Stimulated activated CD4-positive, alpha-beta T cell treated with anti-CD3 and anti-CD28 coated beads, Interleukin-2, amount 100 ng/mL, for 24 hours (primary cell): ENCODE results near the gene MYO3B.

ENCODE experiments used
- DNase-seq, 2 donors: peaks; one replicate each; pipeline ENCODE4 v3.0.0-alpha.2; 2020

The MYO3B gene

DNA sequence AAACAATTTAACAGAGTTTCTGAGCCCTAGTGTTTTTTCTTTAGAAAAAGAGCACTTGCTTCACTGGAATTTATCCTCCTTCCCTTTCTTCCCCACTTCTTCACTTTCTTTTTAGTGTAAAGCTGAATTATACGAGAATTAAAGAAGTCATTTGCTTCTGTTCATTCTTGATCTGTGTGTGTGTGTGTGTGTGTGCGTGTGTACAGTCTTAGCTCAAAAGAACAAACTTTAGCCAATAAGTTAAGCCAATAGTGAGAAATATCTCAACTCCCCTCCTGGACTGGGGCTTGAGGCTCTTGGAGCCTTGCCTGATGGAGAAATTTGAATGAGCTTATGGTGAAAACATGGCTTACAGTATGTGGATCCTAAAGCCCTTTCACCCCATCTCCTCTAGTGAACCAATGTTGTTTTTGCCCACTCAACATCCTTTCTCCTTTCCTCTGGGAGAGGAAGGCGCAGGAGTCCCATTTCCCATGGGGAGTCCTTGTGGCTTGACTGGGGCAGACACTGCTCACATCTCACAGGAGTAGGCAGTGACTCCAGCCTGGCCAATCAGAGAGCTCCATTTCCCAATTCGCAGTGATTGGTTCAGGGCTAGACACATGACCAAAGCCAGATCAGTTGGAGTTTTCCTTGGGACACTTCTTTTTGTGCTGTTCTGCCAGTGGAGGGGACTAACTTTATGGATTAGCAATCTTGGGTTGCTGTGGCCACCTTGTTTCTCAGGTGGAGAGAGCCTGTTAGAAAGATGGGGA, 16.3 kb upstream of the MYO3B start:
- no peak for DNase-seq

DNA sequence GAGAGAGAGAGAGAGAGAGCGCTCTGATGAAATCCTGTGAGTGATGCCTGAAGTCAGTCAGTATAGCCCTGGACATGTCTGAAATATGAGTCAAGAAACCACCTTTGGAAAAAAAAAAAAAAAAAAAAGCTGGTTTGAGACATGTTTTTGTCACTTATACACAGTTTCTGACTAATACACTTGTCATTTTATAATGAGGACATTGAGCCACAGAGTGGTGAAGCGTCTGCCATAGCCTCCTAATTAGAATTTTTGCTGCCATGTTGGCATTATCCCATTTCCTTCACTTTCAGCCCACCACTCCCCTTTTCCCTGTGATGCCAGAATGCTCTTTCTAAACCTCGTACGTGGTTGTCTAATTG, 15.7 kb upstream of the MYO3B start:
- DNase-seq = no peak

DNA sequence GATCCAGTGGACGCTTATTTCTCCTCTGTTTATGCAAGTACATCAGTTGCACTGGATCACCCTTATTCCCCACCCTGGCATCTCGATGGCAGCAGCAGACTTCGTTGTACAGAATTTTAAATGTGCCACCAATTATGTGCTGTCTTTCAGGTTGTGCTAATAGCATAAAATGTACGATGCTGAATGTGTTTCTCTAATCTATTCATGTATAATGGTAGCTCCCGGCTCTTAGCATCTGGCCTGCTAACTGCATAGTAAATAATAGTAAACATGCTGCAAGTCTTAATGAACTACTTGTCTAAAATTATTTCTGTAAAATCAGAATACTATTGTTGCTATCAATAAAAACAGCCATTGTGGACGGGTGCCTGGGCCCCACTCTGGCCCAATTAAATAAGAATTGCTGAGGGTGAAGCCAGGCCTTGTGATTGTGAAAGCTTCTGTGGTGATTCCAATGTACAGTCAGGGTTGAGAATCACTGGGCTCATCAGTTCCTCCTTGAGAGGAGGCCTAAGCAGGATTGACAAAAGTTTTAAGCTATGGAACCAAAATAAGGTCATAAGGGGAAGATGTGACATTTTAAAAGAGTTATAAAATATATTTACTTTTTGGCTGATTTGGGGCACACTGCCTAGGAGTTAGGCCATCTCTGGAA, 14.4 kb upstream of the MYO3B start:
- DNase-seq = no peak

DNA sequence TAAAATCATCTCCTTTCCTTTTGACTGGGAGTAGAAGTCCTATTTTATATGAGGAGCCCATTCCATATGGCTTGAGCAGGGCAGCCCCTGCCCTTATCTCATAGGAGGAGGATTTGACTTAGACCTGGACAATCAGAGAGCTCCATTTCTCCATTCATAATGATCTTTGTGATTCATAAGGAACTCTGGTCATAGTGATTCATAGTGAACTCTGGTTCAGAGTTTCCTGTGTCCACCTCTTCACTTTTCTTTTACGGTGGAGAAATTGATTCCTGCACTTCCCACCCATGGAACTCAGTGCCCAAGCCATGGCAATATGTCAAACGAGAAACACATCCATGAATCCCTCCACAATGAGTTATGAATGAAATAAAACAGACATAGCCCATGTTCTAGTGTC, 12.8 kb upstream of the MYO3B start:
- no peak for DNase-seq

DNA sequence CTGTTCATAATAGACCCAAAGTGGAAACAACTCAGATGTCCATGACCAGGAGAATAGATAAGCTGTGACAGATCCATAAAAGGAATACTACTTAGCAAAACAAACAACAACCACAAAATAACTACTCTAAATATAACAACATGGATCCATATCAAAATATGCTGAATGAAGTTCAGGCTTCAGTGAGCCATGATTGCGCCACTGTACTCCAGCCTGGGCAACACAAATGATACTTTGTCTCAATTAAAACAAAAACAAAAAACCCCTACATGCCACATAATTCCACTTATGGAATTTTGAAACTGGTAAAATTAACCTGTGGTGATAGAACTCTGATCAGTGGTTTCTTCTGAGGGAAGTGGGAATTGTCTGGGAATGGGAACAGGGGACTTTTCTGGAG, 11.2 kb upstream of the MYO3B start:
- DNase-seq = no peak

DNA sequence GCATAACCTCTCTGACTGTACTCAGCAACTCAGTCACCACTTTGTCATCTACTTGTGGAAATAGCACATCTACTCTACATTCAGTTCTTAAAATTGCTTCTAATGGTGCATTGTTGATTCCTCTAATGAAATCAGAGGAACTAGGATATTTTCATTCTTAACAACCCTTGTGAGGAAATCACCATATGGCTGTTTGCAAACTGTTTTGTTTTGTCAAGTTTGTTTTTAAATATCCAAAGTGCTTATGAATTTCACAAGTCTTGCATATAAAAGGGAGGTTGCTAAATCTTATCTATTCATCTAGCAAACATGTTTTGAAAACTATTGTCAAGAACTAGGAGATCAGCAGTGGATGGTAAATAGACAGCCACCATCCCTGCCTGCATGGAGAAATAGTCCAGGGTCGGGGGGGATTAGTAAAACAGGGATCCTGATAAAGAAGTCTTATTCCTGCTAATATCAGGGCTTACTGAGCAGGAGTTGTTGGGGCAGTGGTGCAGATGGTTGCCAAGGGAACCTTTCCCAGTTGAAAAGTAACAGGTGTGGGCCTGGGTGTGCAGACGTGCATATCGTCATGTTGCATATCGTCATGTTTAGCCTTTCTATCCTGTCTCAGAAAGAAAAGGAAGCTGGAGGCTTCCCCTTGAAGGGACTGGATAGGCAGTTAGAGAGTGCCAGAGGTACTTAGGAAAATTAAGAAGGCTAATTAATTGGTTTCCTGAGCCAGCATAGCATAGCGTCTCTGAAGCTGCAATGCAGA, 7.5 kb upstream of the MYO3B start:
- DNase-seq = no peak

DNA sequence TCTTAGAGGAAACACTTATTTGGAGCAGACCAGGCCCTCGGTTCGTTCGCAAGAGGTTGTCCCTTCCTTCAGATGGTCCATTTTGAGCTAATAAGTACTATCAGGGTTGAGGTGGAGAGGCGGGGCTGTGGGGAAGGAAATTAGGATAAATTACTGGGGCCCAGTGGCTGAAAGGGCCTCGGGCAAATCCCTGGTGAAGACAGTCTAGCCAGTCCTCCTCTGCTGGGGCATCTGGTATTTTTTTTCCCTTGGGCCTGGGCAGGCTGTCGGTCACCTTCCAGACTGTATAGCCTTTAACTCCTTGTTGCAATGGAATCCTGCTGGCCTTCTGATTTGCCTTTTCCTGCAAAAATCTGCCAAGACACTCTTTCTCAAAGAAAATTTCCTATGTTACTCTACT, 1.7 kb upstream of the MYO3B start:
- no peak for DNase-seq

DNA sequence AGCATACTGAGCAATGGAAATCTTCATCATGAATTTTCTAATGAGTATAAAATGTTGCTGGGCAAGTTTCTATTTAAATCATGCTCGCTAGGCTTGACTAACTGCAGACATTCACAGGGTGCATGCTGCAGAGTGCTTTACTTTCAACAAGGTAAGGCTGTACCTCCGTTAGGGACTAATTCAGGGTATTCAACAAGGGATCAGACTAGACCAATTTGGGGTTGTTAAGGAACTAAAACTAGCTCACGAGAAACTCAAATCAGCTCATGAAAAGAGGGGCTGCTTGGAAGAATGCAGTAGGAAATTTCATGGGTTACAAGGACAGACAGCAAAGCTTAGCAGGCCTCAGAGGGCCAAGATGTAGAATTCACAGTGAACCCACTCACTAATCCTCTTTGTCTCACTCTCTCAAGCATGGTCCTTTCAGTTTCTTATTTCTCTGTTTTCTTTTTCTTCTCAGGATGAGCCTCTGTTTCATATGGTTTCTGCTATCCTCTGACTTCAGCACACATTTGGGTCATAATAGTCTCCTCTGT, 2.2 kb downstream of the MYO3B start:
- no peak for DNase-seq

DNA sequence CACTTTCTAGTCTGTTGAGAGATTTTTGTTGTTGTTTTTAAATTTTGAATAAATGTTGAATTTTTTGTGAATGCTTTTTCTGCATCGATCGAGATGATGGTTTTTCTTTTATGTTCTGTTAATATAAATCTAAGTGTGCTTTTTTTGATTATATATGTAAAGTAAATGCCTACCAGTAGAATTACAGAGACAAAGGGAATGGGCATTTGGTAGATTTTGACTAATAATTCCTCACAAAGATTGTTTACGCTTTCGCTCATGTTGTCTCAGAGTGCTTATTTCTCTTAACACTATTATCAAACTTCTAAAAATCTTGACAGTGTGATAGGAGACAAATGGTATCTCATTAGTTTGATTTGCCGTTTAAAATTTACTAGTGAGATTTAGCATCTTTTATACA, 3.7 kb downstream of the MYO3B start:
- no peak for DNase-seq

DNA sequence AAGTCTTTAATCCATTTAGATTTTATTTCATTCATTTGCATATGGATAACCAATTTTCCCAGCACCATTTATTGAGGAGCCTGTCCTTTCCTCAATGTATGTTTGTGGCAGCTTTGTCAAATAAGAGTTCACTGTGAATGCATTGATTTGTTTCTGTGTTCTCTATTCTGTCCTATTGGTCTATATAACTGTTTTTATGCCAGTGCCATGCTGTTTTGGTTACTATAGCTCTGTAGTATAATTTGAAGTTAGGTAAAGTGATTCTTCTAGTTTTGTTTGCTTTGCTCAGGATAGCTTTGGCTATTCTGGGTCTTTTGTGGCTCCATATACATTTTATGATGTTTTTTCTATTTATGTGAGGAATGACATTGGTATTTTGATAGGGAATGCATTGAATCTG, 7.4 kb downstream of the MYO3B start:
- DNase-seq = no peak

DNA sequence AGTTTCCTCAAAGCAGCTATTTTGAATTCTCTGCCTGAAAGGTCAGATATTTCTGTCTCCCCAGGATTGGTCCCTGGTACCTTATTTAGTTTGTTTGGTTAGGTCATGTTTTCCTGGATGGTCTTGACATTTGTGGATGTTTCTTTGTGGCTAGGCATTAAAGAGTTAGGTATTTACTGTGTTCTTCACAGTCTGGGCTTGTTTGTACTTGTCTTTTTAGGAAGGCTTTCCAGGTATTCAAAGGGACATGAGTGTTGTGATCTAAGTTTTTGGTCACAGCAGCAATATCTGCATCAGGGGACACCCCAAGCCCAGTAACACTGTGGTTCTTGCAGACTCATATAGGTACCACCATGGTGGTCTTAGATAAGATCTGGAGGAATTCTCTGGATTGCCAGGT, 11.8 kb downstream of the MYO3B start:
- no peak for DNase-seq

DNA sequence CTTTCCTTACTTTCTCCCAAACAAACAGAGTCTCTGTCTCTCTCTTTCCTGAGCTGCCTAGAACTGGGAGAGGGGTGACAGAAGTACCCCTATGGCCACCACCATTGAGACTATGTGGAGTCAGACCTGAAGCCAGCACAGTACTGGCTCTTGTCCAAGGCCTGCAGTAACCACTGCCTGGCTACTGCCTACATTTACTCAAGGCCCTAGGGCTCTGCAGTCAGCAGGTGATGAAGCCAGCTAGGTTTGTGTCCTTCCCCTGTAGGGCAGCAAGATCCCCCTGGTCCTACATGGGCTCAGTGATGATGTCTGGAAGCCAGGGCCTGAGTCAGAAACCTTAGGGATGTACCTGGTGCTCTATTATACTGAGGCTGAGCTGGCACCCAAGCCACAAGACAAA, 12.2 kb downstream of the MYO3B start:
- DNase-seq = no peak

DNA sequence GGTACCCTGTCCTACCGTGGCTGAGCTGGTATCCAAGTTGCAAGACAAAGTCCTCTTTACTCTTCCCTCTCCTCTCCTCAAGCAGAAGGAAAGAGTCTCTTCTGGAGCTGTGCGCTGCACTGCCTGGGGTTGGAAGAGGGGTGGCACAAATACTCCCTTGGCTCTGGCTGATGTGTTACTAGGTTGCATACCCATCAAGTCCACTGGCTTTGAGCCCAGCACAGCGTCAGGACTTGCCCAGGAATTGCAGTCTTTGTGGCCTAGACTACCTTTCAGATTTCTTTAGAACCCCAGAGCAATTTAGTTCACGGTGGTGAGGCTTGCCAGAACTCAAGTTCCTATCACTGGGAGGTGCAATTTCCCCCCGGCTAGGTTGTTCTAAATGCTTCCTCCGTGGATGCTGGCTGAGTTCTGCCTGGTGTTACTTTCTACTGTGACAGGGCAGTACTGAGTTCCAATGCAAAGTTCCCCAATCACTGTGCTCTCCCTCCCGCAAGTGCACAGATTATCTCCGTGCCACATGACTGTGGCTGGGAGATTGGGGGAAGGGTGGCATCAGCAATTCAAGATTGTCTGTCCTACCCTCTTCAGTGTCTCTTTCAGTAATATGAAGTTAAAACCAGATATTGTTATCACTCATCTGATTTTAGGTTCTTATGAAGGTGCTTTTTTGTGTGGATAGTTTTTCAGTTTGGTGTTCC, 13.4 kb downstream of the MYO3B start:
- DNase-seq = no peak

DNA sequence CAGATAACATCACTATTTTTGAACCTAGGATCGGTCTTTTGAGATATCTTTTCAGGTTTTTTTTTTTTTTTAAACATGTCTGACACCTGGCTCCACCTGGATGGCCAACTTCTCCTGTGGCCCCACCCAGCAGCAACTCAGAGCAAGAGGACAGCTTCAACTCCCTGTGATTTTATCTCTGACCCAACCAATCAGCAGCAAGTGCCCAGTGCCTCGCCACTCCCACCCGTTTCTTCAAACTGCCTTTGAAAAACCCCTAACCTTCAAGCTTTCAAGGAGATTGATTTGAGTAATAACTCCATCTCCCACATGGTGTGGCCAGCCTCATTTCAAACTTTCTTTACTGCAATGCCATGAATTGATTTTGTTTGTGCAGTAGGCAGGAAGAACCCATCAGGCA, 19.0 kb downstream of the MYO3B start:
- no peak for DNase-seq

DNA sequence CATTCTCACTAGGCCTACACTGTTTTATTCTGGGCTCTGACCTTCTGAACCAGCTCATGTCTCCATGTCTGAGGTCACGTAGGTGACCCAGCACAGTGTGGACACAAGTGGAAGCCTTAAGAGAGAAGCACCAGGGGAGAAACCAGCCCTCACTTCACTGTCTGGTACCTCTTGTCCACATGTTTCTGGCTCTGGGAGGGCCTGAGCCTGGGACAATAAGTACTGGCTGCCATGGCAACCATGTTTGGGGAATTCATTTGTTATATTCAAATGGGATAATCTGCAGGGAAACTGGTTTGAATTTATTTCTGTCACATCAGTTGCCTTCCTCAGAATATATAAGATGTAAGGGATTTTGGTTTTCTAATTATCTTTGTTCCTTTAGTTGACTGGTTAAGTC, 23.3 kb downstream of the MYO3B start:
- no peak for DNase-seq

DNA sequence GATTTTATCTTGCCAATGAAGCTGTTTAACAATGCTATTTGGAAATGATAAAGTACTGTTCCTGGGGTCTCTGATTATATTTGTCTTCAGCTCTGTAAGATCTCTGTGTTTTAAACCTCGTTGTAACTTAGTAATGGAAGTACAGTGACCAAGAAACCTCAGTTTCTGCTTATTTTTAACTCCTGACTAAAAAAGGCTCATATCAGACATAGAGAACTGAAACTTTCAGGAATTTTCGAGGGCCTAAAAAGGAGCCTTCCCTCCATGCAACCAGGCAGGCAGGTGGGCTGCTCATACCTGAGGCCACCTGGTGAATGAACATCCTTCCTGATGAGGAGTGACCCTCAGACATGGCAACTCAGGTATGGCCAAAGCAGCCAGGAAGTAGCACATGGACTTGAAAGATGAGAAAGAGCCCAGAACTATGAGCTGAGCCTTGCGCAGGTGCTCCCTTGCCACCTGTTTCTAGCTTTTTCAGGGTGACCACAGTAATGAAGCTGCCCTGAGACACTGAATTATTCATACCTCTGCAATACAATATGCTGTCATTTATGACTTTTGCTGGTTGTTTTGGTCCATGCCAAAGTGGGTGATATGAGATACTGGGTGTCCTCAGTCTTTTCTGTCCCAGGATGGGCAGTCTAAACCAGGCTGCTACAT, 23.9 kb downstream of the MYO3B start:
- DNase-seq = no peak

DNA sequence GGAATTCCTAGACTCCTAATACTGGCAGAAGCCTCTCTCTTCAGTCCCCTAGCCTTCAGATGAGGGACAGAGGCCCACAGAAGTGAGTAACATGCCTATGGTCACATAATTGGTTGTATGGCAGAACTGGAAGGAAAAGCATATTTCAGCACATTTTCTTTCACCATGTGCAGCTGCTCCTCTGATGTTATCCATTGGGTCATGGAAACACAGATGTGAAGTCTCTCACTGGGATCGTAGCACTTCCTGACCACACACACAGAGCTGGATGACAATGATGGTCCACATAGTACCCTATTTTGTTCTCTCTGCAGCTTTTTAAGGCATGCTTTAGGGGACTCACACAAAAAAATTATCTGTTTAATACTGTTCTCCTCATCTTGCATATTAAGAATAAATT, 24.5 kb downstream of the MYO3B start:
- DNase-seq = no peak

DNA sequence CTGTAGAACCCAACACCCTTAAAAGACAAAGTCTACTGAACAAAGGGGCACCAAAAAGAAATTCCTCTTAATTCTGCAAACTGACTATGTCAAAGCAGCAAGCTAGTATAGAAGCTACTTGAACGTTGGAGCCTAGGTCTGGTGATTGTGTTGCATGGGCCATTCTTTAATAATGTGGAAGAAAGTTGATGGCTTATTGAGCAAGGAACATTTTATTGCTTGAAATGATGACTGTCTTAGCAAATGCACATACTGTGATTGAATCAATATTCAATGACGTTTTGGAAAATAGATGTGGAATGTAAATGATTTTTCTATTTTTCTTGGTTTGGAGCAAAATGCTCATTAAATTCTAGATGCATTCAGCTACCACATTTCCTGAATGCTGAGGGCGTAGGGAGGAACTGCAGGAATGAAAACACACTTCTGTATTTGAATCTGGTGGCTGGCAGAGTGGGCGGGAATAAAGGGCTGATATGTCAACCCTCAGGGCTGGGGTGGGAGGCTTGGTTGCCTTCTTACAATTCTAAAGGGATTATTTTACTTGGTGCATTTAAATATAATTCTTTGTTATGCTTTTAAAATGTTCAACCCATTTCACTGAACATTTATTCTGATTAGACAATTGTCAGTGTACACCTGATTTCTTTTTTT, 26.5 kb downstream of the MYO3B start:
- no peak for DNase-seq

DNA sequence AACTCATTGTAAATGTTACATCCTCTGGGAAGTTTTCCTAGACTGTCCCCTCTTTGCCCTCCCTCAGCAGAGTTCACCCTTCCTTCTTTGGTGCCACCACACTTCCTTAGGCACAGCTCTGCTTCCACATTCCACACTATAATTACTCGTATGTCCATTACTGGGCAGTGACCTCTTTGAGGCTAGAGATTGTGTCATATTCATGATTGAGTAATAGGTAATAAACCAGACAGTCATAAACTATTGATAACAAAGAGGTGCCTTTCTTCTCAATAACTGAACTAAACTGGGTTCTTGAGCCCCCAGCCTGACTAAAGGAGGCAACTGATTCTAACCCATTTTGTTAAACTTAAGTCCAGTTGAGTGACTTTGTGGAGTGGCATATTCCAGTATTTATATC, 28.3 kb downstream of the MYO3B start:
- DNase-seq = no peak

DNA sequence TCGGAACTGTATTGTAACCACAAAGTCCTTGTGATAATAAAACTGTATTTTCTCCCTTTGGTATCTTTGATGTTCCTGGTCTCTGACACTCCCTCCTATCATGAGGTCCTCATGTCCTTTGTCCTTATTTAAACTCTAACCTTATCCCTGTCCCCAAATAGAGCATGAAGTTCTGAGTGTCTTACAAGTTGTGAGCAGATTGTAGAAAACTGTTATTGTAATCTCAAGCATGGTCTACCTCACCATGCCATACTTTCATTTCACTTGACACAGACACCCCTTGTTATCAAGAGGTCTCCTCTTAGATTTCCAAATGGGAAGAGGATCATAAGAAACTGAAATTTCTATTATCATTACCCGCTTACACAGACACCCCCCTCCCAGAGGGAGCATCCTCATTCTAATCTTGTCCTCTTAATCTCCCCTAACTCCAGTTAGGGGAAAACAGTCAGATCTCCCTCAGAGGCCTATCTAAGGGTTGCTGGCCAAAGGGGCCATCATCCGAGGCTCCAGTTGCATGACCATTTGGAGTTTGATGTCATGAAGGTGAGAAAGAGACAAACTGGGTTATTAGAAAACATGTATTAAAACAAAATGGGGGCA, 29.0 kb downstream of the MYO3B start:
- DNase-seq = no peak

DNA sequence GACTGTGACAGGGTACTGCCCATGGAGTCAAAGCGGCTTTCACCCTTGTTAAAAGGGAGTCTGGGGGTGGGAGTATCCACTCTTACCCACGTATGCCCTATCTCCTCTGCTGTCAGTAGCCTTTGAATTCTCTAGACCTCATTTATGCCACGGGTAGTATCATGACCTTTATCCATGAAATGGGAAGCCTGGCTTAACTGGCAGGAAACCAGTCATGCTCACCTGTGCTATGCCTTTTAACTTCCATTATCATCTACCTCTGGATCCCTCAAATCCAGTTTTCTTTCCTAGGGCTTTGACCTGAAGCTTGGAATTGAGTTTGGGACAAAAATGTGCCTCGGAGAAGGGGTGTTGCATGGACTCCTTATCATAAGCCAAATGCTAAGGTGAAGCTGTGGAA, 30.0 kb downstream of the MYO3B start:
- no peak for DNase-seq

DNA sequence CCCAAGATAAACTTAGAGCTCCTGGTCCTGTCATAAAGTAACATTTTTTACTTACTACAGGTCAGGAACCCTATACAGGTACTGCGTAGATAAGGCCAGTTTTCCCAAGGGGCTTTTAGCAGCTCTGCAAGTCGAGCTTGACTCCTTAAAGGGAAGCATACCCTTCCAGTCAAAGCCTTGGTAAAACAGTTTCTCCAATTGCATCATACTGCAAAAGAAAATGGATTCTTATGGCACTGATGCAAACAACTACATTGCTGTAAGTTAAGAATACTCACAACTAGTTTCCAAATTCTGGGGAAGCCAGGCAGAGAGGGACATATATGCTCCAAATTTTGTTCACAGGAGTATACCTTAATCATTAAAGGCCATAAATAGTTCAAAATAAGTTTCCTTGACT, 31.0 kb downstream of the MYO3B start:
- no peak for DNase-seq
